ENCODE data around the gene PUM2. TPM values are rescaled to one million over a fixed set of nuclear protein-coding genes. Genes with fewer than 3 reads are reported as not detected.
A peak's percentile ranks its signal among the peaks of the same experiment; 100 is the strongest.

Gene PUM2
- total and polyA plus RNA-seq, 2 of the 13 experiments (the other 11 are each of a cell fraction or from before 2014, with no cell fraction given) = 69.6 to 69.8 TPM

DNA sequence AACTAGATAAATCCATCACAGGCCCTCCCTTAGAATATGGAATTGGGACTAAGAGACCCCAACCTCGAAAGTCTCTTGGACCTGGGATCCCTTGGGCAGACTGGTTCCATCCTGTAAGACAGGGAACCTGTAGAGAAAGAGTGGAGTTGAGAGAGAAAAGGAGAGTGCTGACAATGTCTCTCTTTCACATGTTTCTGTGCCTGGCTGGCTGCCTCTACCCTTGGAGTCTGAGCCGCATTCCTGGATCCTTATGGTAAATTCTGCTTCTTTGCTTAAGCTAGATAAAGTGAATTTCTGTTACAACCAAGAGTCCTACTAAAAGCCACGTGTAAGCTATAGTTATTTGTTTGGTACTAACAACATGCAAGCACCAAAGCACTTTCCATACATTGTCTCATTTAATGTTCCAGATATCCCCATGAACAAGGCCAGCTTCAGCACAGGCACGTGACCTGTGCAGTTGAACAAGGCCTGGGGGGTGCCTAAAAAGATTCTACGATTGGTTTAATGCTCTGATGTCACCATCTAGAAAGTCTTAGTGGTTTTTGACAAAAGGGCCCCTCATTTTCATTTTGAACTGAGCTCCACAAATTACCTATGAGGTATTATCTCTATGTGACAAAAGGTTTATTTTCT lies 2.1 kb upstream of the PUM2 start (continued):
- TF ChIP-seq USF2 (IDR thresholded peaks at IDR 0.05; ENCODE audit: low read depth, low read length) (peak; percentile 44), USF2 (CRISPR knock-in tag; IDR thresholded peaks at IDR 0.05; ENCODE audit: borderline replicate concordance) (peak; percentile 83; the same call in 1 of the 2 replicates), ZNF362 (CRISPR knock-in tag; IDR thresholded peaks at IDR 0.05; ENCODE audit: borderline replicate concordance) (no peak), PHF21A (CRISPR knock-in tag; IDR thresholded peaks at IDR 0.05) (0 out of 2 replicates have a peak, but pooled peaks have one; percentile 30), GLI4 (CRISPR knock-in tag; IDR thresholded peaks at IDR 0.05; ENCODE audit: borderline replicate concordance) (no peak), KDM5B (CRISPR knock-in tag; IDR thresholded peaks at IDR 0.05; ENCODE audit: borderline replicate concordance) (no peak), CCAR2 (optimal IDR thresholded peaks at IDR 0.05; ENCODE audit: low read depth, low read length) (no peak), ZNF597 (CRISPR knock-in tag; IDR thresholded peaks at IDR 0.05) (no peak), STAT6 (CRISPR knock-in tag; IDR thresholded peaks at IDR 0.05; ENCODE audit: borderline replicate concordance) (no peak), U2AF2 (IDR thresholded peaks at IDR 0.05; ENCODE audit: low read depth, low read length) (no peak), CCDC6 (CRISPR knock-in tag; IDR thresholded peaks at IDR 0.05) (no peak), SCMH1 (CRISPR knock-in tag; IDR thresholded peaks at IDR 0.05; ENCODE audit: borderline replicate concordance) (no peak), RNF2 (conservative IDR thresholded peaks at IDR 0.05; ENCODE audit: low read depth) (no peak)
